ENCODE data around the gene CYP3A4.

GRCh38 chr7:99782012-99782953 is 1.7 kb downstream of the CYP3A4 start:
- TF ChIP-seq CTCF (conservative IDR thresholded peaks at IDR 0.05 in 1 of 2, IDR thresholded peaks at IDR 0.05 in 1 of 2; ENCODE audit: low read depth in 1 of 2, low read length in 2 of 2) = no peak
- no peak for TF ChIP-seq EZH2 (IDR thresholded peaks at IDR 0.05; ENCODE audit: low read length, missing control alignments)
